ENCODE data around the gene MFNG.

The MFNG gene

GRCh38 chr22:37493979-37494378 is 7.8 kb upstream of the MFNG start:
- no peak for DNase-seq (ENCODE audit: low read depth in 2 of 2)

GRCh38 chr22:37492428-37493344 is 6.5 kb upstream of the MFNG start:
- DNase-seq (ENCODE audit: low read depth in 2 of 2), result peak in 1 of 2 experiments; percentile 52

- no peak for DNase-seq (ENCODE audit: low read depth in 2 of 2)
These were observed 5.6 kb upstream of the MFNG start for GRCh38 chr22:37491559-37492427.

- DNase-seq (ENCODE audit: low read depth in 2 of 2), result no peak
These were observed 4.9 kb upstream of the MFNG start for GRCh38 chr22:37491106-37491505.

GRCh38 chr22:37489983-37490382 is 3.8 kb upstream of the MFNG start:
- DNase-seq (ENCODE audit: low read depth in 2 of 2), result no peak

- DNase-seq (ENCODE audit: low read depth in 2 of 2), result no peak
These were observed 2.4 kb upstream of the MFNG start for GRCh38 chr22:37488337-37489135.

- DNase-seq (ENCODE audit: low read depth in 2 of 2), result no peak
These were observed 1.4 kb upstream of the MFNG start for GRCh38 chr22:37487571-37487970.

GRCh38 chr22:37487129-37487528 is 945 bp upstream of the MFNG start:
- DNase-seq (ENCODE audit: low read depth in 2 of 2), result no peak

- DNase-seq (ENCODE audit: low read depth in 2 of 2), result peak; percentile 11 to 12
These were observed 575 bp downstream of the MFNG start for GRCh38 chr22:37485395-37486223.

GRCh38 chr22:37484480-37485394 is 1.4 kb downstream of the MFNG start:
- DNase-seq (ENCODE audit: low read depth in 2 of 2), result peak; percentile 70 to 77

GRCh38 chr22:37483050-37483449 is 3.1 kb downstream of the MFNG start:
- no peak for DNase-seq (ENCODE audit: low read depth in 2 of 2)

GRCh38 chr22:37482244-37482643 is 3.9 kb downstream of the MFNG start:
- no peak for DNase-seq (ENCODE audit: low read depth in 2 of 2)

- DNase-seq (ENCODE audit: low read depth in 2 of 2), result no peak
These were observed 4.8 kb downstream of the MFNG start for GRCh38 chr22:37481347-37481907.

GRCh38 chr22:37480387-37481346 is 5.5 kb downstream of the MFNG start:
- DNase-seq (ENCODE audit: low read depth in 2 of 2), result no peak

- no peak for DNase-seq (ENCODE audit: low read depth in 2 of 2)
These were observed 7.0 kb downstream of the MFNG start for GRCh38 chr22:37479196-37479595.

GRCh38 chr22:37476389-37477329 is 9.5 kb downstream of the MFNG start:
- no peak for DNase-seq (ENCODE audit: low read depth in 2 of 2)

- DNase-seq (ENCODE audit: low read depth in 2 of 2), result no peak
These were observed 11.6 kb downstream of the MFNG start for GRCh38 chr22:37474447-37475090.
